Erythroblast (primary cell): ENCODE results near the gene MACROD2.

Experiments used
- GATA1 ChIP-seq: IDR thresholded peaks from 2 replicates; pipeline ENCODE4 v1.6.1; 2011; ENCODE audit warnings: low read depth, mild to moderate bottlenecking, control low read depth, low read length, moderate library complexity
- POLR2A ChIP-seq: IDR thresholded peaks from 2 replicates; pipeline ENCODE4 v1.6.1; 2011; ENCODE audit warnings: mild to moderate bottlenecking, low read length

- TF ChIP-seq POLR2A (no peak), GATA1 (no peak)
These were observed 714.1 kb downstream of the MACROD2 start for GRCh38 chr20:14709439-14709838.
